Measurements from ENCODE around the gene LRRC71. TPM values are rescaled to one million over a fixed set of nuclear protein-coding genes. Genes with fewer than 3 reads are reported as not detected.

LRRC71 gene
- total RNA-seq, 4 donors from 2014 or later, result 0.40 TPM; not detected in 3

DNA sequence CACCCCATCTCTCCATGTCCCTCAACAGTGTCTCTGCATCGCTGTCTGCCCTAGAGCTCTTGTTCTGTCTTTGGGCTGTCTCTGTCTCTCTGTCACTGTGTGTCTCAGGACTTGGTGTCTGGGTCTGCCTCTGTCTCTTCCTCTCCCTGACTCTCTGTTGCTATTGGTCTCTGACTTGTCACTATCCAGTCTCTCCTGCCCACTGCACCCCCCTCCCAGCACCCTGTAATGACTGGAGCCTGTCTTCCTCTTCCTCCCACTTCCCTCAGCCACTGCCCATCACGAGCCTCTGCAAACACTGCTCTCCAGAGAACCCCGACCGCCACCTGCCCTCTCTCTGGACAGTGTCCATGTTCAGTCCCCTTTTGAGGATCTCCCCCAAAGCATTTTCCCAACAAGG is 14.8 kb upstream of the LRRC71 start:
- Histone ChIP-seq H3K27ac (no peak overlapping the region), H3K4me1 (peaks cover 0 to 67% (median 10%) of the 10 kb centered on the region in 3 donors), H3K9me3 (no peaks in the 10 kb centered on the region), H3K36me3 (peaks cover 0 to 30% of the 10 kb centered on the region in 2 donors), H3K27me3 (peaks cover 63% of the 10 kb centered on the region), H3K4me3 (no peak overlapping the region)
- no peak for ATAC-seq
- TF ChIP-seq, protein P1, sequence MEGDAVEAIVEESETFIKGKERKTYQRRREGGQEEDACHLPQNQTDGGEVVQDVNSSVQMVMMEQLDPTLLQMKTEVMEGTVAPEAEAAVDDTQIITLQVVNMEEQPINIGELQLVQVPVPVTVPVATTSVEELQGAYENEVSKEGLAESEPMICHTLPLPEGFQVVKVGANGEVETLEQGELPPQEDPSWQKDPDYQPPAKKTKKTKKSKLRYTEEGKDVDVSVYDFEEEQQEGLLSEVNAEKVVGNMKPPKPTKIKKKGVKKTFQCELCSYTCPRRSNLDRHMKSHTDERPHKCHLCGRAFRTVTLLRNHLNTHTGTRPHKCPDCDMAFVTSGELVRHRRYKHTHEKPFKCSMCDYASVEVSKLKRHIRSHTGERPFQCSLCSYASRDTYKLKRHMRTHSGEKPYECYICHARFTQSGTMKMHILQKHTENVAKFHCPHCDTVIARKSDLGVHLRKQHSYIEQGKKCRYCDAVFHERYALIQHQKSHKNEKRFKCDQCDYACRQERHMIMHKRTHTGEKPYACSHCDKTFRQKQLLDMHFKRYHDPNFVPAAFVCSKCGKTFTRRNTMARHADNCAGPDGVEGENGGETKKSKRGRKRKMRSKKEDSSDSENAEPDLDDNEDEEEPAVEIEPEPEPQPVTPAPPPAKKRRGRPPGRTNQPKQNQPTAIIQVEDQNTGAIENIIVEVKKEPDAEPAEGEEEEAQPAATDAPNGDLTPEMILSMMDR (IDR thresholded peaks at IDR 0.05), result no peak
- 58% methylated on average over 4 of the region's 4 CpGs for WGBS, 2 donors (ENCODE audit: low coverage in 1 of 2)

DNA sequence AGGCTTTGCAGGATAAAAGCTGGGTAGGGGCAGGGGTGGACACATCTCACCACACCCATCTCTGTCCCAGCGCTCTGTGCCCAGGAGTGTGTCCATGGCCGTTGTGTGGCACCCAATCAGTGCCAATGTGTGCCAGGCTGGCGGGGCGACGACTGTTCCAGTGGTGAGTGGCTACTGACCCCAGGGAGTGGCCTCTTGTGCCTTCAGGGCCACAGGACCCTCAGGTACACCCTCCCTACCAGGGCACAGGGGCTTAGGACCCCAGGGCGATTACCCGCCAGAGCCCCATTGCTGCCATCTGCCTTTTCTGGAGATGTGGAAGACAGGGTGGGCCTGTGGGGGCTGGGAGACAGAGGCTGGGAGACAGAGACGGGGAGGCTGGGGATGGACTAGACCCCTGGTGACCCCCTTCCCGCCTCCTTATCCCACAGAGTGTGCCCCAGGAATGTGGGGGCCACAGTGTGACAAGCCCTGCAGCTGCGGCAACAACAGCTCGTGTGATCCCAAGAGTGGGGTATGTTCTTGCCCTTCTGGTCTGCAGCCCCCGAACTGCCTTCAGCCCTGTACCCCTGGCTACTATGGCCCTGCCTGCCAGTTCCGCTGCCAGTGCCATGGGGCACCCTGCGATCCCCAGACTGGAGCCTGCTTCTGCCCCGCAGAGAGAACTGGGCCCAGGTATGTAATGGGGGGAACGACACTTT is 14.1 kb upstream of the LRRC71 start:
- no peak for TF ChIP-seq POLR2A (IDR thresholded peaks at IDR 0.05)
- no peak for TF ChIP-seq EP300 (IDR thresholded peaks at IDR 0.05)
- no peak for TF ChIP-seq POLR2AphosphoS5 (IDR thresholded peaks at IDR 0.05)
- TF ChIP-seq, protein P1 (IDR thresholded peaks at IDR 0.05), result no peak
- no peak for ATAC-seq
- Histone ChIP-seq H3K9me3 (no peaks in the 10 kb centered on the region), H3K36me3 (peaks cover 0 to 30% of the 10 kb centered on the region in 2 donors), H3K27ac (no peak overlapping the region), H3K4me3 (no peak overlapping the region), H3K4me1 (peaks cover 0 to 60% (median 3%) of the 10 kb centered on the region in 3 donors), H3K27me3 (peaks cover 57% of the 10 kb centered on the region)
- 80 to 87% methylated on average over 1 to 3 of the region's 16 CpGs for WGBS, 2 donors (ENCODE audit: low coverage in 1 of 2)

GRCh38 chr1:156908541-156908940 is 11.9 kb upstream of the LRRC71 start:
- Histone ChIP-seq H3K4me3 (no peak overlapping the region), H3K27me3 (peaks cover 63% of the 10 kb centered on the region), H3K27ac (no peak overlapping the region), H3K4me1 (peaks cover 0 to 38% (median 0%) of the 10 kb centered on the region in 3 donors), H3K36me3 (peaks cover 0 to 39% of the 10 kb centered on the region in 2 donors), H3K9me3 (no peaks in the 10 kb centered on the region)
- 58 to 81% methylated on average over 2 to 6 of the region's 29 CpGs for WGBS, 2 donors (ENCODE audit: low coverage in 1 of 2)
- no peak for ATAC-seq
- TF ChIP-seq POLR2A (IDR thresholded peaks at IDR 0.05) (no peak), EP300 (IDR thresholded peaks at IDR 0.05) (no peak), POLR2AphosphoS5 (IDR thresholded peaks at IDR 0.05) (no peak)
- TF ChIP-seq, protein P1 (IDR thresholded peaks at IDR 0.05), result no peak

DNA sequence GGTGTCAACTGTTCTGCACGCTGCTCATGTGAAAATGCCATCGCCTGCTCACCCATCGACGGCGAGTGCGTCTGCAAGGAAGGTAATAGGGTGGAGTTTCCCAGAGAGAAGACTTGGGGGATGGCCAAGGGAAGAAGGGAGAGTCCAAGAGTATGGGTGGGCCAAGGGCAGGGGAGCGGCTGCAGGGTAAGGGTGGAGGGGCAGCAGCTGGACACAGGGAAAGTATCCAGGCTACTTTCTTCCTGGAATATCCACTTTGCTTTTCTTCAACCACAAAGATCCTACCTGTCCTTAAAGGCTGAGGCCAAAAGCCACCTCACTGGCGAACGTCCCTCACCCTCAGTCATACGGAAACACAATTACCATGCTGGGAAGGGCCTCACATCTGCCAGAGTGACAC is 11.5 kb upstream of the LRRC71 start:
- no peak for ATAC-seq
- Histone ChIP-seq H3K27me3 (peaks cover 68% of the 10 kb centered on the region), H3K4me1 (peaks cover 0 to 34% (median 0%) of the 10 kb centered on the region in 3 donors), H3K27ac (no peak overlapping the region), H3K9me3 (no peaks in the 10 kb centered on the region), H3K36me3 (peaks cover 0 to 43% of the 10 kb centered on the region in 2 donors), H3K4me3 (no peak overlapping the region)
- TF ChIP-seq POLR2AphosphoS5 (IDR thresholded peaks at IDR 0.05), result no peak
- no peak for TF ChIP-seq EP300 (IDR thresholded peaks at IDR 0.05)
- TF ChIP-seq POLR2A (IDR thresholded peaks at IDR 0.05), result no peak
- TF ChIP-seq, protein P1 (IDR thresholded peaks at IDR 0.05), result no peak
- 66 to 67% methylated on average over 3 to 7 of the region's 10 CpGs for WGBS, 2 donors (ENCODE audit: low coverage in 1 of 2)

DNA sequence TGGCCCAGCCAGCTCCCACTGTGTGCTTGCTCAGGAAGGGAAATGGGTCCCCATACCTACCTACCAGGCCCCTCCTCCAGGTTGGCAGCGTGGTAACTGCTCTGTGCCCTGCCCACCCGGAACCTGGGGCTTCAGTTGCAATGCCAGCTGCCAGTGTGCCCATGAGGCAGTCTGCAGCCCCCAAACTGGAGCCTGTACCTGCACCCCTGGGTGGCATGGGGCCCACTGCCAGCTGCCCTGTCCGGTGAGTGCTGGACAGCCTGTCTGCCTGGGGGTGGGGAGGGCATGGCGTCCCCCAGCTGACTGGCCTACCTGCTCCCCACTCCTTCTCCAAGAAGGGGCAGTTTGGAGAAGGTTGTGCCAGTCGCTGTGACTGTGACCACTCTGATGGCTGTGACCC is 10.8 kb upstream of the LRRC71 start:
- no CpG with 5 or more reads among the region's 5 CpGs for WGBS, 2 donors (ENCODE audit: low coverage in 1 of 2)

More for the DNA sequence above, 10.8 kb upstream of the LRRC71 start:
- Histone ChIP-seq H3K4me3 (no peak overlapping the region), H3K9me3 (no peaks in the 10 kb centered on the region), H3K4me1 (peaks cover 0 to 27% (median 0%) of the 10 kb centered on the region in 3 donors), H3K27me3 (peaks cover 73% of the 10 kb centered on the region), H3K27ac (no peak overlapping the region), H3K36me3 (peaks cover 0 to 51% of the 10 kb centered on the region in 2 donors)
- no peak for ATAC-seq
- TF ChIP-seq POLR2A (IDR thresholded peaks at IDR 0.05), result no peak
- no peak for TF ChIP-seq POLR2AphosphoS5 (IDR thresholded peaks at IDR 0.05)
- TF ChIP-seq, protein P1 (IDR thresholded peaks at IDR 0.05), result no peak
- no peak for TF ChIP-seq EP300 (IDR thresholded peaks at IDR 0.05)
